Adrenal gland (tissue), 12 donors: ENCODE data around the gene TRAF3IP3. TPM values are rescaled to one million over a fixed set of nuclear protein-coding genes. Genes with fewer than 3 reads are reported as not detected.
A peak's percentile ranks its signal among the peaks of the same experiment; 100 is the strongest.

Source experiments
- DNase-seq, 7 donors: peaks; one replicate each; pipeline ENCODE4 v3.0.0-alpha.2; 2019 to 2020
- H3K27ac ChIP-seq, 5 donors: fragments of 200-600 bp; sonication (generic) in 4 of 5; 1 replicate in 3 of 5; 2 replicates in 2 of 5; pipeline versions ENCODE4 v1.5.1 to v1.8.0; 2016 to 2020; ENCODE audit warnings: mild to moderate bottlenecking in 1 of 5
- H3K27me3 ChIP-seq: fragments of 200-600 bp; 2 replicates; pipeline ENCODE4 v1.8.0; 2021
- H3K36me3 ChIP-seq, 2 donors: fragments of 200-600 bp; replicated peaks in 1 of 2; 1 replicate in 1 of 2; 2 replicates in 1 of 2; pipeline versions ENCODE4 v1.5.1 to v1.8.0; 2018 to 2022
- H3K4me1 ChIP-seq, 2 donors: fragments of 200-600 bp; replicated peaks in 1 of 2; 1 replicate in 1 of 2; 2 replicates in 1 of 2; pipeline versions ENCODE4 v1.5.1 to v1.8.0; 2018 to 2021
- H3K4me3 ChIP-seq, 4 donors: fragments of 200-600 bp; sonication (generic) in 3 of 4; one replicate each; pipeline ENCODE4 v1.5.1; 2016 to 2018
- H3K9me3 ChIP-seq, 3 donors: fragments of 200-600 bp; sonication (generic) in 1 of 3; replicated peaks in 1 of 3; 1 replicate in 2 of 3; 2 replicates in 1 of 3; pipeline versions ENCODE4 v1.5.1 to v1.8.0; 2016 to 2021
- POLR2A ChIP-seq, 2 donors: fragments of 450-650 bp; IDR thresholded peaks; one replicate each; pipeline ENCODE4 v1.6.1; 2017; ENCODE audit warnings: antibody characterized with exemption in 2 of 2, mild to moderate bottlenecking in 2 of 2, moderate library complexity in 1 of 2
- WGBS, 4 donors: extraction: QIAGEN DNeasy Blood & Tissue Kit in 2 of 4; methylation state at CpG; one replicate each; pipeline versions ENCODE4 v1.1.5 to v1.1.7; 2013 to 2017; 5-methylcytosine and 5-hydroxymethylcytosine counted together
- intact Hi-C, 2 donors: fragments of 100-400 bp; cut with DNase I; formaldehyde crosslinking; loops; one replicate each; pipeline versions ENCODE4 v1.14.1 to v1.15.0; 2022 to 2023
- polyA plus RNA-seq, 3 donors: library from polyadenylated mRNA; stranded (reverse); fragments of 200-250 nt in 2 of 3; fragments of 350-450 nt in 1 of 3; fragmentation: Illumina TruSeq in 1 of 3; extraction: RNeasy Lipid Tissue Mini Kit (QIAGEN cat#74804) in 1 of 3; gene quantifications; one replicate each; pipeline ENCODE4 v1.2.3, GENCODE V29; 2013 to 2014
- total RNA-seq, 9 donors: library from RNA; depleted of rRNA in 4 of 9; stranded (reverse); fragments of >200 nt in 4 of 9; fragments of 120-200 nt in 1 of 9; fragmentation: NEBNext Ultra II Directional in 1 of 9; extraction: Animal tissue kit (Norgen Biotek cat#: 25700) in 1 of 9; gene quantifications; one replicate each; pipeline versions ENCODE4 v1.1.0 to v1.2.4, GENCODE V29; 2013 to 2023
- TF ChIP-seq, protein P1 (sequence below), 6 experiments: fragments of 450-650 bp in 4 of 6; fragments of 200-600 bp in 2 of 6; sonication (generic) in 1 of 6; IDR thresholded peaks; 1 replicate in 5 of 6; 2 replicates in 1 of 6; pipeline versions ENCODE4 v1.5.1 to v1.8.0; 2016 to 2021; ENCODE audit warnings: antibody characterized with exemption in 6 of 6, mild to moderate bottlenecking in 2 of 6, moderate library complexity in 1 of 6
- donor health status: healthy with polysubstance abuse.
- donor health status: Bipolar disorder and iron deficiency.
- donor health status: DM: yes; HTN: yes; CAD: no.
- donor health status: DM: no; HTN: no; CAD: no.
- donor health status: DM: no; HTN: no; CAD: no.
- donor health status: DM: yes; HTN: yes; CAD: no.

Gene TRAF3IP3
- total and polyA plus RNA-seq, 12 donors: 0.88 to 9.8 (median 2.0) TPM

DNA sequence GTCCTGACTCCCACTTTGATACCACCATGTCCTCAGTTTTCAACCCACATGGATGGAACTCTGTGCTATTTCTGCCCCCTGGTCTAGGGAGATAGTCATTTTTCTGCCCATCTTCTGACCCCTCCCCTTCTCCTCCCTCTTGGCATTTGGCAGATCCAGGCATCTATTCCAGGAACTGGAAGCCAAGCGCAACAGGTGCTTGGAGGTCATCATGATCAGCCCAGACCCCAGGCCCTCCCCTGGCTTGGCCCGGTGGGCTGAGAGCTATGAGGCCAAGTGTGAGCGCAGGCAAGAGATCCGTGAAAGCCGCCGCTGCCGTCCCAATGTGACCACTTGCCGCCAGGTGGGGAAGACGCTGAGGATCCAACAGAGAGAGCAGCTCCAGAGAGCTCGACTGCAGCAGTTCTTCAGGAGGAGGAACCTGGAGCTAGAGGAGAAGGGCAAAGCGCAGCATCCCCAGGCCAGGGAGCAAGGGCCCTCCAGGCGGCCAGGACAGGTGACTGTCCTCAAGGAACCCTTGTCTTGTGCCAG, 4.0 kb downstream of the TRAF3IP3 start:
- Histone ChIP-seq H3K27me3 (no peaks in the 10 kb centered on the region), H3K4me1 (no peaks in the 10 kb centered on the region), H3K36me3 (no peaks in the 10 kb centered on the region), H3K4me3 (no peak overlapping the region), H3K27ac (no peak overlapping the region), H3K9me3 (no peaks in the 10 kb centered on the region)
- DNase-seq: no peak
- TF ChIP-seq, protein P1, sequence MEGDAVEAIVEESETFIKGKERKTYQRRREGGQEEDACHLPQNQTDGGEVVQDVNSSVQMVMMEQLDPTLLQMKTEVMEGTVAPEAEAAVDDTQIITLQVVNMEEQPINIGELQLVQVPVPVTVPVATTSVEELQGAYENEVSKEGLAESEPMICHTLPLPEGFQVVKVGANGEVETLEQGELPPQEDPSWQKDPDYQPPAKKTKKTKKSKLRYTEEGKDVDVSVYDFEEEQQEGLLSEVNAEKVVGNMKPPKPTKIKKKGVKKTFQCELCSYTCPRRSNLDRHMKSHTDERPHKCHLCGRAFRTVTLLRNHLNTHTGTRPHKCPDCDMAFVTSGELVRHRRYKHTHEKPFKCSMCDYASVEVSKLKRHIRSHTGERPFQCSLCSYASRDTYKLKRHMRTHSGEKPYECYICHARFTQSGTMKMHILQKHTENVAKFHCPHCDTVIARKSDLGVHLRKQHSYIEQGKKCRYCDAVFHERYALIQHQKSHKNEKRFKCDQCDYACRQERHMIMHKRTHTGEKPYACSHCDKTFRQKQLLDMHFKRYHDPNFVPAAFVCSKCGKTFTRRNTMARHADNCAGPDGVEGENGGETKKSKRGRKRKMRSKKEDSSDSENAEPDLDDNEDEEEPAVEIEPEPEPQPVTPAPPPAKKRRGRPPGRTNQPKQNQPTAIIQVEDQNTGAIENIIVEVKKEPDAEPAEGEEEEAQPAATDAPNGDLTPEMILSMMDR (IDR thresholded peaks at IDR 0.05): no peak
- TF ChIP-seq POLR2A (IDR thresholded peaks at IDR 0.05): no peak
- 91 to 93% (median 92%) methylated on average over 3 to 12 of the region's 12 CpGs for WGBS, 4 donors
- intact Hi-C loops: no loop called here

DNA sequence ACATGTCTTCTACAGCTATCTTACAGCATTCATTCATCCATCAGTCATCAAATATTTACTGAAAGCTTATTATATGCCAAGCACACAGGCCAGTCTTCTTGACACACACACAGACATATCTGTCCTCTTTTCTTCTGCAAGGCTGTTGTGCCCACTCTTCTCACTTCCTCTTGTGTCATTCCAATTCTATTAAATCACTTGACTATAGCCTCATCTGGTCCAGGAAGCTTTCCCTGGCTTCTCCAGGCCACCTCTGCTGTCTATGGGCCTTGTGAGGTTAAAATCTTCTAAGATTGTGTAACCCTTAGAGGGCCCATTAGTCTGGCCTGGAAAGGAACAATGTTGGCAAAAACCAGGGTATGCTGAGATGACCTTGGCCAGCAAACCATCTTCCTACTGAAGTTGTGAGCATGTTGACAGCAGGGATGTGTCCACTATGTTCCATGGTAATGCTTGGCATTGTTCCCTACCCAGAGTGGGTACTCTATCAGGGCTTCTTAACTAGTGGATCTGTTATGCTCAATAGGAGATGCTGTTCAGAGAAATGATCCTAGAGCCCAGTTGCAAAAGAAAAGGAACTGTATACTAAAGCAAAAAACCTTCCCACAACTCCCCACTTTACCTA, 5.3 kb downstream of the TRAF3IP3 start:
- TF ChIP-seq, protein P1 (IDR thresholded peaks at IDR 0.05): no peak
- no peak for TF ChIP-seq POLR2A (IDR thresholded peaks at IDR 0.05)
- peak in 1 of 7 donors; percentile 34 for DNase-seq
- Histone ChIP-seq H3K4me1 (no peaks in the 10 kb centered on the region), H3K36me3 (no peaks in the 10 kb centered on the region), H3K9me3 (no peaks in the 10 kb centered on the region), H3K27me3 (no peaks in the 10 kb centered on the region), H3K27ac (no peak overlapping the region), H3K4me3 (no peak overlapping the region)
- intact Hi-C loops: no loop called here

DNA sequence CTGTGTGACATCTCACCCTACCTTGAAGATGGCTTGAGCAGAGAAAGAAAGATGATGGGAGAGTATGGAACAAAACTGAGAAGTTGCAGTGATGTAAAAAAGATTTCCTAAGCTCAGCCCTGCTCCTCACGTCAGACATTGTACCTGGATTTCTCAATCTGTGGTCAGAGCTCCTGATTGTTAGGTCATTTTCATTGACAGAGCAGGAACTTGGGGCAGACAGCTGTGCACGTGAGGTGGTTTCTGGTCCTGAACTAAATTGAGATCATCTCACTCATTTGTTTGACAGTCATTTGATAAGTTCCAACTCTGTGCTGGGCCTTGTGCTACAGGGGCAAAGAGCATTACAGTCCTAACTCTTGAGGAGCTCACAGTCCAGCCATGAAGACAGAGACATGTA, 10.2 kb downstream of the TRAF3IP3 start:
- WGBS, 4 donors: 64 to 79% (median 71%) methylated on average over 2 of the region's 2 CpGs
- no peak overlapping the region for H3K4me3 ChIP-seq
- intact Hi-C loops: no loop called here
- no peaks in the 10 kb centered on the region for H3K9me3 ChIP-seq
- no peak for DNase-seq
- TF ChIP-seq POLR2A (IDR thresholded peaks at IDR 0.05): no peak
- TF ChIP-seq, protein P1 (IDR thresholded peaks at IDR 0.05): no peak
- H3K27ac ChIP-seq: no peak overlapping the region
- H3K27me3 ChIP-seq: no peaks in the 10 kb centered on the region
- no peaks in the 10 kb centered on the region for H3K36me3 ChIP-seq
- H3K4me1 ChIP-seq: peaks cover 0 to 12% of the 10 kb centered on the region in 2 donors

DNA sequence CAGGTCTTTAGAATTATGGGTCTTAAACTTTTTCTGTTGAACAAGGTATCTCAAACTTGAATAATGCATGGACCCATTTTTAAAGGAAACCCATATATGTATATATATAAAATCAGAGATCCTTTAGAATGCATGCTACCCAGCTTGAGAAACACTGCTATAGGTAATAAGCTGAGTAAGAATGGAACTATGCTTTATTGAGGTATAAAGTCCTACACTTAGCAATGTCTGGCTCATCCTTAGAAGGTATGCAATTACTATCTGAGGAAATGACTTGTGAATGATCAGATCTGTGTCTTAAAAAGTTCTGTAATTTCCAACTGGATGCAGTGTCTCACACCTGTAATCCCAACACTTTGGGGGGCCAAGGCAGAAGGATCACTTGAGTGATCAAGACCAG, 11.2 kb downstream of the TRAF3IP3 start:
- H3K4me3 ChIP-seq: no peak overlapping the region
- intact Hi-C loops: no loop called here
- H3K36me3 ChIP-seq: no peaks in the 10 kb centered on the region
- no peak for DNase-seq
- TF ChIP-seq, protein P1 (IDR thresholded peaks at IDR 0.05): no peak
- TF ChIP-seq POLR2A (IDR thresholded peaks at IDR 0.05): no peak
- no peaks in the 10 kb centered on the region for H3K9me3 ChIP-seq
- peaks cover 0 to 12% of the 10 kb centered on the region in 2 donors for H3K4me1 ChIP-seq
- H3K27ac ChIP-seq: no peak overlapping the region
- H3K27me3 ChIP-seq: no peaks in the 10 kb centered on the region
